Measurements from ENCODE around the gene FBXW12. TPM values are rescaled to one million over a fixed set of nuclear protein-coding genes. Genes with fewer than 3 reads are reported as not detected.

FBXW12 gene
- total RNA-seq, 1 donor from 2014 or later = not detected

DNA sequence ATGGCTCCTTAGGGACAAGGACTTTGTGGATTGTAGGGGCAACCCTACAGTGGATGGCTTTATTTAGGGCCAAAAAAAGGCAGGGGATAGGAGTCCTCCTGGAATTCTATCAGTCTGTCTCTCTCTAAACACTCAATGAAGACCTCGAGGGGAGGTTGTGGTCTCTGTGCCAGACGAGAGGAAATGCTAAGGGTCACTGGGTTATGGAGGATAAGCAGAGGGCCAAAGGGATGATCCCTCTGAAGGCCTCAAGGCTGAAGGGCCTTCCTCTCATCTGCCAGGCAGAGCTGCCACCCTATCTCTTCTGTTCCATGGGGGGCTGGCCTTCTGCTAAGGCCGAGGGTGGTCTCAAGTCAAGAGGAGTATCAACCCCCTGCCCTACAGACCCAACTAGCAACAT, 30.9 kb downstream of the FBXW12 start:
- peak overlapping the region; percentile 91 for H3K27ac Mint-ChIP-seq (ENCODE audit: unreplicated experiment)
- TF ChIP-seq, protein P1, sequence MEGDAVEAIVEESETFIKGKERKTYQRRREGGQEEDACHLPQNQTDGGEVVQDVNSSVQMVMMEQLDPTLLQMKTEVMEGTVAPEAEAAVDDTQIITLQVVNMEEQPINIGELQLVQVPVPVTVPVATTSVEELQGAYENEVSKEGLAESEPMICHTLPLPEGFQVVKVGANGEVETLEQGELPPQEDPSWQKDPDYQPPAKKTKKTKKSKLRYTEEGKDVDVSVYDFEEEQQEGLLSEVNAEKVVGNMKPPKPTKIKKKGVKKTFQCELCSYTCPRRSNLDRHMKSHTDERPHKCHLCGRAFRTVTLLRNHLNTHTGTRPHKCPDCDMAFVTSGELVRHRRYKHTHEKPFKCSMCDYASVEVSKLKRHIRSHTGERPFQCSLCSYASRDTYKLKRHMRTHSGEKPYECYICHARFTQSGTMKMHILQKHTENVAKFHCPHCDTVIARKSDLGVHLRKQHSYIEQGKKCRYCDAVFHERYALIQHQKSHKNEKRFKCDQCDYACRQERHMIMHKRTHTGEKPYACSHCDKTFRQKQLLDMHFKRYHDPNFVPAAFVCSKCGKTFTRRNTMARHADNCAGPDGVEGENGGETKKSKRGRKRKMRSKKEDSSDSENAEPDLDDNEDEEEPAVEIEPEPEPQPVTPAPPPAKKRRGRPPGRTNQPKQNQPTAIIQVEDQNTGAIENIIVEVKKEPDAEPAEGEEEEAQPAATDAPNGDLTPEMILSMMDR (IDR thresholded peaks at IDR 0.05) = no peak
- no peaks in the 10 kb centered on the region for H3K27me3 Mint-ChIP-seq (ENCODE audit: low read depth)
- DNase-seq (ENCODE audit: low spot score) = no peak
- H3K9me3 Mint-ChIP-seq (ENCODE audit: low read depth) = no peaks in the 10 kb centered on the region
- peaks cover 28% of the 10 kb centered on the region for H3K36me3 Mint-ChIP-seq (ENCODE audit: low read depth)
- no peak overlapping the region for H3K4me3 Mint-ChIP-seq (ENCODE audit: unreplicated experiment)
- H3K4me1 Mint-ChIP-seq (ENCODE audit: low read depth) = peaks cover 27% of the 10 kb centered on the region

DNA sequence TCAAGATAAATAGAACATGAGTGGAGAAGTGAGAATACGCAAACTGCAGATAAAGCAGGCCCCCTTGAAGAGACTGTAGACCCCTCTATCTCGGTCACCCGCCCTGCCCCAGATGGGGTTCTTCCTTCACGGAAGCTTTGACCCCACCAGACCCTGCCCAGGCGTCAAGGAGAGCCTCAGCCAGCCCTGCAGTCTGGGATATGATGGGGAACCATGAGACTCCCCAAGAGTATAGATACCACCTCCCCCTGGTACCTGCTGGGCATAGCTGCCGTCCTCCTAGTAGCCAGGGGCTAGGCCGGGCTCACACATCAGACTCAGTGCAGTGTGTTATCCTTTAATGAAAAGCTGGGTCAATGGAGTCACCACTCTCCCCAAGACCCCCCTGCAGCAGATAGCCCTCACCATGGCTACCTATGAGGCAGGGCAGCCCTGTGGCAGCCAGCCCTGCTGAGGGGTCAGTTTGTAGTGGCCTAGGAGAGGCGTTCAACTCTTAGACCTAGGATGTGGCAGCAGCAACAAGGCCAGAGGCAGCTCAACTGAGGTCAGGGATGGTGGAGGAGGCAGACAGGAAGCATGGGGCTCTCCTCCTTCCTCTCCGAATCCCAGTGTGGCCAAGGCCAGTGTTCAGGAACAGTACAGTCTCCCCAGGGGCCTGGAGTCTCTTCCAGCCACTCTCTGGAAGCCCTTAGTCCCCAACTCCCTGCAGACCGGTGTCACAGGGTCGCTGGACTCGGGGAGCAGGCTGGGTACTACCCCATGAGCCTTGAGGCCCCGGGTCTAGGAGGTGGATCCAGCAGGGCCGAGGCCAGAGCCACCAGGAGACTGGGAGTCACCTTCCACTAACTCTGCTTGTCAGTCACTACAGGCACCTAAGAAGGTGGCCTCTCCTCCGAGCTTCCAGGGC, 31.8 kb downstream of the FBXW12 start:
- TF ChIP-seq, protein P1 (IDR thresholded peaks at IDR 0.05) = no peak
- no peak overlapping the region for H3K4me3 Mint-ChIP-seq (ENCODE audit: unreplicated experiment)
- DNase-seq (ENCODE audit: low spot score) = no peak
- H3K4me1 Mint-ChIP-seq (ENCODE audit: low read depth) = peaks cover 27% of the 10 kb centered on the region
- H3K27ac Mint-ChIP-seq (ENCODE audit: unreplicated experiment) = no peak overlapping the region
- H3K9me3 Mint-ChIP-seq (ENCODE audit: low read depth) = no peaks in the 10 kb centered on the region
- no peaks in the 10 kb centered on the region for H3K27me3 Mint-ChIP-seq (ENCODE audit: low read depth)
- peaks cover 33% of the 10 kb centered on the region for H3K36me3 Mint-ChIP-seq (ENCODE audit: low read depth)

DNA sequence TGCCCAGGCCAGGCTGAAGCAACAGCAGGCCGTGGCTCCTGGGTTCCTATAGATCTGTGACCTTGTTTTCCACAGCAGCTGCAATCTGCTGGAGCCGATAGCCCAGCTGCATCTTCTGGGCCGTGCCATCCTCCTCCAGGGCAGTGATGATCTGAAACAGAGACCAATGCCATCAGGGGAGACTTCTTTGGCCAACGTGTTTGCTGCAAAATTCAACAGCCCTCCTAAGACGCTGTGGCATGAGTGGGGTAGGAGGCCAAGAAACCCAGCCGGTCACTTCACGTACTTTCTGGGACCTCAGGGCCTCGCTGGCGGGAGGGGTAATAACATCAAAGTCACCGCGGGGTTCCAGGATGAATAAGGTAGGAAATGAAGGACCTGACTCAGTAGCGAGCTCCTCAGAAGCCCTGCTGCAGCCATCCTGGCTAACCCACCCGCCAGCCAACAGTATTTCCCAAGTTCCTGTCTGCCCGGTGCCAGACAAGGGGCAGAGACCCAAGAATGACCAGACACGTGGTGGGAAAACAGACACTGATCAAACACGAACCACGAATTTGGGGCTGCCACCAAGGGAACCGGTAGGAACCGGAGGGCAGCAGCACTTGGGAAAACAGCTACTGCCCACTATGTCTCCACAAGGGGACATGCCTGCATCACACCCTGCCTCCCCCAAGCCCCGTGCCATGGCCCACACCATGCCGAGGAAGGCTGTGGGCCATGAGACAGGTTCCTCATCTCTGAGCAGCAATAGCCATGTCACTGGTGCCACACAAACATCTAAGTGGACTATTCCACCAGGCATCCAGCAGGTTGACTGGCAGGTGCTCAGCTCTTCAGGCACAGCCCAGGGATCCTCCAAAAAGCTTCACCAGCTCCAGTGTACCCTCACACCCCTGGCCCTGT, 32.7 kb downstream of the FBXW12 start:
- H3K36me3 Mint-ChIP-seq (ENCODE audit: low read depth) = peaks cover 37% of the 10 kb centered on the region
- H3K4me1 Mint-ChIP-seq (ENCODE audit: low read depth) = peaks cover 27% of the 10 kb centered on the region
- H3K4me3 Mint-ChIP-seq (ENCODE audit: unreplicated experiment) = no peak overlapping the region
- no peaks in the 10 kb centered on the region for H3K27me3 Mint-ChIP-seq (ENCODE audit: low read depth)
- no peak overlapping the region for H3K27ac Mint-ChIP-seq (ENCODE audit: unreplicated experiment)
- H3K9me3 Mint-ChIP-seq (ENCODE audit: low read depth) = no peaks in the 10 kb centered on the region
- no peak for DNase-seq (ENCODE audit: low spot score)
- TF ChIP-seq, protein P1 (IDR thresholded peaks at IDR 0.05) = no peak

DNA sequence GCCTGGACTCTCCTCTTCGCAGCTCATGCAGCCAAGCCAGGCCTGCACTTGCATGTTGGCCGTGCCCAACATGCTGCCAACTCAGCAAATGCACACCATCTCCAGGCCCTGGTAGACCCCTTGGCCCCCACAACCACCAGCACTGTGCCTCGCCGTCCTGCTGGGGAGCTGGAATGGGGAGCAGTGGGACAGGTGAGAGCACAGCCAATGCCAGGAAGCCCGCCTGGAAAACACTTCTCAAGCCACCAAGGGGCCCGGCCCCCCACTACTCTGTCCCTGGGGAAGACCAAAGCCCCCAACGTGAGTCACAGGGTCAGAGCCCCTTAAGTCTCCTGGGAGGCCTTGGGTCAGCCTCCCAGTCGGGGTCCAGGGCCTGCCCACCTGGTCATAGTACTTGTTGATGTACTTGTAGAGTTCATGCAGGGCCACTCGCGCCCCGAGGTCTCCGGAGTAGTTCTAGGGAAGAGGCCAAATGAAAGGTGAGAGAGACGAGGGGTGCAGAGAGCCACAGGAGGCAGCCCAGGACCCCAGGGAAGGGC, 33.4 kb downstream of the FBXW12 start:
- no peak for DNase-seq (ENCODE audit: low spot score)
- Mint-ChIP-seq H3K4me3 (ENCODE audit: unreplicated experiment) (no peak overlapping the region), H3K36me3 (ENCODE audit: low read depth) (peaks cover 41% of the 10 kb centered on the region), H3K27ac (ENCODE audit: unreplicated experiment) (no peak overlapping the region), H3K4me1 (ENCODE audit: low read depth) (peaks cover 27% of the 10 kb centered on the region), H3K9me3 (ENCODE audit: low read depth) (no peaks in the 10 kb centered on the region), H3K27me3 (ENCODE audit: low read depth) (no peaks in the 10 kb centered on the region)
- TF ChIP-seq, protein P1 (IDR thresholded peaks at IDR 0.05) = no peak

DNA sequence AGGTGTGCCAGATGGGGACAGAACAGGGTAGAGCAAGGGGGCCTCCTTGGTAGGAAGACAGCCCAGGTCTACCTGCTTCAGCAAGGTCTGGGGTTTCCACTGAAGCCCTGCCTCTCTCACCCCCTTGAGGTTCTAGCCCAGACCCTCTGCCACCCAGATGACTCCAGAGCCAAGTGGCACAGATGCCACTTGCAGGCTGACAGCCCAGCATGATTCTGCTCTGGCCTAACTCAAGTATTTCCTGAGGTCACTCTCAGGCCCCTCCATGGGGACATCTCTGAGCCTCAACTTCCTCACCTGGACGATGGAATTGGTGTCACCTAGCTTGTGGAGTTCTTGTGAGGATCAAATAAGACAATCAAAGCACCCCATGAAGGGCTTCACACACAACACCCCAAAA, 34.0 kb downstream of the FBXW12 start:
- Mint-ChIP-seq H3K27me3 (ENCODE audit: low read depth) (no peaks in the 10 kb centered on the region), H3K36me3 (ENCODE audit: low read depth) (peaks cover 41% of the 10 kb centered on the region), H3K27ac (ENCODE audit: unreplicated experiment) (no peak overlapping the region), H3K4me1 (ENCODE audit: low read depth) (peaks cover 23% of the 10 kb centered on the region), H3K9me3 (ENCODE audit: low read depth) (no peaks in the 10 kb centered on the region), H3K4me3 (ENCODE audit: unreplicated experiment) (no peak overlapping the region)
- TF ChIP-seq, protein P1 (IDR thresholded peaks at IDR 0.05) = no peak
- DNase-seq (ENCODE audit: low spot score) = no peak

Measured in chondrocyte (in vitro differentiated cells).